HepG2 (cell line): ENCODE measurements around the gene FAF1. TPM values are rescaled to one million over a fixed set of nuclear protein-coding genes. Genes with fewer than 3 reads are reported as not detected.

ENCODE experiments used
- ATAC-seq: fragments of 200-7000 bp; cut with Tn5 transposase; 3 replicates; pipeline ENCODE4 v1.9.1; 2020; ENCODE audit warnings: mild to moderate bottlenecking, moderate library complexity
- BruUV-seq: library from RNA; stranded (reverse); fragments of 400-500 nt; replicated peaks from 2 replicates; lab custom pipeline; 2021; lab: Mats Ljungman, UMichigan
- CTCF ChIA-PET: fragments of 300-600 bp; formaldehyde crosslinking; extraction: SDS; loops from one replicate; lab custom pipeline; 2021; ENCODE audit warnings: low total read pairs, inconsistent platforms, low intra/inter-chr PET ratio; lab: Yijun Ruan, JAX
- POLR2A ChIA-PET: fragments of 350-600 bp; sonication (Branson Sonifier 250); formaldehyde crosslinking; loops from one replicate; lab custom pipeline; 2020; ENCODE audit warnings: antibody characterized with exemption, inconsistent platforms; lab: Yijun Ruan, JAX
- DNase-seq: peaks from one replicate; pipeline ENCODE4 v3.0.0-alpha.2; 2015; ENCODE audit warnings: low spot score
- FAIRE-seq: peaks from 3 replicates; lab custom pipeline; 2011; peaks lifted over from hg19 to GRCh38; lab: Jason Lieb, UNC
- H2AFZ ChIP-seq: one replicate; pipeline ENCODE4 v1.6.1; 2011; ENCODE audit warnings: low read length, inconsistent platforms
- H3K27ac ChIP-seq: fragments of 300-600 bp; 3 replicates; pipeline ENCODE4 v1.8.0; 2011; ENCODE audit warnings: mixed run types, mild to moderate bottlenecking, mixed read lengths, low read length, inconsistent platforms; ENCODE audit not compliant: insufficient read depth; ENCODE audit errors: extremely low read length
- H3K27me3 ChIP-seq, 2 experiments: fragments of 200-600 bp in 1 of 2; 2 replicates in 1 of 2; 3 replicates in 1 of 2; pipeline versions ENCODE4 v1.6.0 to v1.8.0; 2011; ENCODE audit warnings: low read length in 2 of 2, mild to moderate bottlenecking in 2 of 2, moderate library complexity in 2 of 2, inconsistent platforms in 1 of 2; ENCODE audit not compliant: insufficient read depth in 2 of 2, control insufficient read depth in 1 of 2
- H3K36me3 ChIP-seq, 2 experiments: fragments of 200-600 bp in 1 of 2; replicated peaks in 1 of 2; 2 replicates in 1 of 2; 3 replicates in 1 of 2; pipeline versions ENCODE4 v1.5.1 to v1.8.0; 2011; ENCODE audit warnings: low read length in 2 of 2, inconsistent platforms in 1 of 2; ENCODE audit not compliant: insufficient read depth in 2 of 2, control insufficient read depth in 1 of 2
- H3K4me1 ChIP-seq: 2 replicates; pipeline ENCODE4 v1.5.1; 2012; ENCODE audit warnings: low read length, inconsistent platforms; ENCODE audit not compliant: insufficient read depth
- H3K4me2 ChIP-seq: 2 replicates; pipeline ENCODE4 v1.6.0; 2011; ENCODE audit warnings: low read depth, low read length, inconsistent platforms
- H3K4me3 ChIP-seq, 3 experiments: fragments of 200-600 bp in 1 of 3; sonication (generic), shearing (Covaris generic) in 1 of 3; replicated peaks in 1 of 3; 2 replicates each; pipeline ENCODE4 v1.5.1; 2011 to 2016; ENCODE audit warnings: low read length in 3 of 3, inconsistent platforms in 2 of 3, low read depth in 2 of 3, mild to moderate bottlenecking in 2 of 3, control low read depth in 1 of 3, mixed read lengths in 1 of 3; ENCODE audit not compliant: insufficient read depth in 1 of 3
- H3K79me2 ChIP-seq: one replicate; pipeline ENCODE4 v1.6.1; 2011; ENCODE audit warnings: low read length, inconsistent platforms; ENCODE audit not compliant: insufficient read depth
- H3K9ac ChIP-seq: 2 replicates; pipeline ENCODE4 v1.6.0; 2011; ENCODE audit warnings: mild to moderate bottlenecking, low read depth, low read length, inconsistent platforms; ENCODE audit not compliant: insufficient read depth
- H3K9me3 ChIP-seq: 2 replicates; pipeline ENCODE4 v1.5.1; 2012; ENCODE audit warnings: mild to moderate bottlenecking, low read length
- H4K20me1 ChIP-seq: 2 replicates; pipeline ENCODE4 v1.6.0; 2011; ENCODE audit warnings: inconsistent platforms, mild to moderate bottlenecking, low read length, moderate library complexity; ENCODE audit not compliant: insufficient read depth
- EP300 ChIP-seq, 3 experiments: sonication (generic) in 1 of 3; formaldehyde crosslinking in 1 of 3; IDR thresholded peaks; 2 replicates each; pipeline versions ENCODE4 v1.5.1 to v1.6.1; 2011 to 2020; ENCODE audit warnings: low read depth in 2 of 3, low read length in 2 of 3, borderline replicate concordance in 1 of 3, improper control_type of control experiment in 1 of 3, mild to moderate bottlenecking in 1 of 3, missing genetic modification reagents in 1 of 3, moderate library complexity in 1 of 3
- FOXK2 ChIP-seq: fragments of 450-650 bp; IDR thresholded peaks from 2 replicates; pipeline ENCODE4 v1.6.1; 2016
- NFATC3 ChIP-seq: sonication (generic); formaldehyde crosslinking; IDR thresholded peaks from 2 replicates; pipeline ENCODE4 v1.5.1; 2020; ENCODE audit warnings: mild to moderate bottlenecking, missing genetic modification reagents
- POLR2AphosphoS2 ChIP-seq: IDR thresholded peaks from 2 replicates; pipeline ENCODE4 v1.6.1; 2011; ENCODE audit warnings: low read depth, low read length, improper control_type of control experiment
- SSRP1 ChIP-seq: IDR thresholded peaks from 2 replicates; pipeline ENCODE4 v1.6.1; 2016; ENCODE audit warnings: control low read depth
- TBP ChIP-seq: sonication (generic); formaldehyde crosslinking; IDR thresholded peaks from 2 replicates; pipeline ENCODE4 v1.5.0; 2020; ENCODE audit warnings: missing genetic modification reagents
- ZBTB38 ChIP-seq: sonication (generic); formaldehyde crosslinking; IDR thresholded peaks from 2 replicates; pipeline ENCODE4 v1.5.1; 2020; ENCODE audit warnings: mild to moderate bottlenecking, missing genetic modification reagents
- ZEB1 ChIP-seq: IDR thresholded peaks from 2 replicates; pipeline ENCODE4 v1.6.1; 2012; ENCODE audit warnings: mild to moderate bottlenecking, low read depth, inconsistent platforms; ENCODE audit not compliant: insufficient replicate concordance
- ZNF33B ChIP-seq: sonication (generic); formaldehyde crosslinking; IDR thresholded peaks from 2 replicates; pipeline ENCODE4 v1.5.1; 2020; ENCODE audit warnings: mild to moderate bottlenecking, missing genetic modification reagents
- ZNF430 ChIP-seq: sonication (generic); formaldehyde crosslinking; IDR thresholded peaks from 2 replicates; pipeline ENCODE4 v1.9.0; 2021; ENCODE audit warnings: mild to moderate bottlenecking, missing genetic modification reagents
- WGBS: methylation state at CpG from one replicate; pipeline ENCODE4 v1.1.6; 2017; ENCODE audit warnings: low lambda C conversion rate; 5-methylcytosine and 5-hydroxymethylcytosine counted together
- in situ Hi-C: cut with HindIII; loops from 2 replicates; pipeline ENCODE4 v1.10.0; 2017; ENCODE audit warnings: low pct_unique_long_range_greater_than_20kb; ENCODE audit not compliant: extremely low pct_ligation_motif_present
- intact Hi-C: fragments of 100-400 bp; cut with micrococcal nuclease; formaldehyde crosslinking; loops from one replicate; pipeline ENCODE4 v1.10.0; 2022; ENCODE audit not compliant: unreplicated experiment
- polyA plus RNA-seq, 8 experiments: library from polyadenylated mRNA; depleted of rRNA in 3 of 8; stranded (reverse) in 7 of 8; unstranded in 1 of 8; fragments of >200 nt; fragmentation: Illumina TruSeq in 4 of 8; extraction: Trizol in 4 of 8; gene quantifications; 2 replicates each; pipeline versions ENCODE4 v1.2.1 to v1.2.3, GENCODE V29; 2011 to 2016; ENCODE audit warnings: low read depth in 4 of 8, missing spikeins in 1 of 8, mixed read lengths in 1 of 8; ENCODE audit not compliant: insufficient read depth in 1 of 8
- total RNA-seq, 5 experiments: library from RNA; depleted of rRNA; stranded (reverse); fragments of >200 nt; fragmentation: Illumina TruSeq; extraction: Trizol; gene quantifications; 2 replicates each; pipeline ENCODE4 v1.2.3, GENCODE V29; 2016; ENCODE audit warnings: low read depth in 1 of 5
- TF ChIP-seq, protein P1 (sequence below): sonication (generic); formaldehyde crosslinking; IDR thresholded peaks from one replicate; pipeline ENCODE4 v1.5.1; 2020; ENCODE audit warnings: mild to moderate bottlenecking, missing genetic modification reagents; ENCODE audit errors: not compliant biosample characterization

Gene FAF1
- total and polyA plus RNA-seq, 2 of the 13 experiments (the other 11 are each of a cell fraction or from before 2014, with no cell fraction given): 19.4 to 63.3 TPM

GRCh38 chr1:50426108-50426700 lies 533.9 kb downstream of the FAF1 start:
- Histone ChIP-seq H2AFZ (no peak overlapping the region), H3K4me1 (peaks cover 14% of the 10 kb centered on the region; the same call in 1 of the 2 replicates), H3K36me3 (no peaks in the 10 kb centered on the region; a peak in 1 of 5 replicates), H4K20me1 (no peaks in the 10 kb centered on the region), H3K9ac (no peak overlapping the region), H3K79me2 (no peaks in the 10 kb centered on the region), H3K9me3 (no peaks in the 10 kb centered on the region), H3K27me3 (peaks cover 13 to 80% of the 10 kb centered on the region in 2 experiments), H3K4me3 (no peak overlapping the region), H3K4me2 (no peak overlapping the region), H3K27ac (no peak overlapping the region)
- in situ Hi-C loops (no loop called here), intact Hi-C loops (no loop called here)
- 52% methylated on average over 20 of the region's 20 CpGs for WGBS
- ChIA-PET POLR2A (no interaction called here), CTCF (no interaction called here)
- ATAC-seq (no peak; the same call in 1 of the 3 replicates), DNase-seq (no peak), FAIRE-seq (no peak)
- BruUV-seq: no TSS peak
- TF ChIP-seq ZNF430 (no peak), FOXK2 (no peak), NFATC3 (CRISPR knock-in tag) (no peak), EP300 (IDR thresholded peaks at IDR 0.05; ENCODE audit: low read depth in 2 of 2, low read length in 2 of 2) (no peak), EP300 (CRISPR knock-in tag; IDR thresholded peaks at IDR 0.05; ENCODE audit: borderline replicate concordance) (no peak), SSRP1 (CRISPR knock-in tag) (no peak), ZNF33B (no peak), ZEB1 (no peak), TBP (CRISPR knock-in tag) (no peak), POLR2AphosphoS2 (no peak), ZBTB38 (CRISPR knock-in tag) (no peak)
- TF ChIP-seq, protein P1, sequence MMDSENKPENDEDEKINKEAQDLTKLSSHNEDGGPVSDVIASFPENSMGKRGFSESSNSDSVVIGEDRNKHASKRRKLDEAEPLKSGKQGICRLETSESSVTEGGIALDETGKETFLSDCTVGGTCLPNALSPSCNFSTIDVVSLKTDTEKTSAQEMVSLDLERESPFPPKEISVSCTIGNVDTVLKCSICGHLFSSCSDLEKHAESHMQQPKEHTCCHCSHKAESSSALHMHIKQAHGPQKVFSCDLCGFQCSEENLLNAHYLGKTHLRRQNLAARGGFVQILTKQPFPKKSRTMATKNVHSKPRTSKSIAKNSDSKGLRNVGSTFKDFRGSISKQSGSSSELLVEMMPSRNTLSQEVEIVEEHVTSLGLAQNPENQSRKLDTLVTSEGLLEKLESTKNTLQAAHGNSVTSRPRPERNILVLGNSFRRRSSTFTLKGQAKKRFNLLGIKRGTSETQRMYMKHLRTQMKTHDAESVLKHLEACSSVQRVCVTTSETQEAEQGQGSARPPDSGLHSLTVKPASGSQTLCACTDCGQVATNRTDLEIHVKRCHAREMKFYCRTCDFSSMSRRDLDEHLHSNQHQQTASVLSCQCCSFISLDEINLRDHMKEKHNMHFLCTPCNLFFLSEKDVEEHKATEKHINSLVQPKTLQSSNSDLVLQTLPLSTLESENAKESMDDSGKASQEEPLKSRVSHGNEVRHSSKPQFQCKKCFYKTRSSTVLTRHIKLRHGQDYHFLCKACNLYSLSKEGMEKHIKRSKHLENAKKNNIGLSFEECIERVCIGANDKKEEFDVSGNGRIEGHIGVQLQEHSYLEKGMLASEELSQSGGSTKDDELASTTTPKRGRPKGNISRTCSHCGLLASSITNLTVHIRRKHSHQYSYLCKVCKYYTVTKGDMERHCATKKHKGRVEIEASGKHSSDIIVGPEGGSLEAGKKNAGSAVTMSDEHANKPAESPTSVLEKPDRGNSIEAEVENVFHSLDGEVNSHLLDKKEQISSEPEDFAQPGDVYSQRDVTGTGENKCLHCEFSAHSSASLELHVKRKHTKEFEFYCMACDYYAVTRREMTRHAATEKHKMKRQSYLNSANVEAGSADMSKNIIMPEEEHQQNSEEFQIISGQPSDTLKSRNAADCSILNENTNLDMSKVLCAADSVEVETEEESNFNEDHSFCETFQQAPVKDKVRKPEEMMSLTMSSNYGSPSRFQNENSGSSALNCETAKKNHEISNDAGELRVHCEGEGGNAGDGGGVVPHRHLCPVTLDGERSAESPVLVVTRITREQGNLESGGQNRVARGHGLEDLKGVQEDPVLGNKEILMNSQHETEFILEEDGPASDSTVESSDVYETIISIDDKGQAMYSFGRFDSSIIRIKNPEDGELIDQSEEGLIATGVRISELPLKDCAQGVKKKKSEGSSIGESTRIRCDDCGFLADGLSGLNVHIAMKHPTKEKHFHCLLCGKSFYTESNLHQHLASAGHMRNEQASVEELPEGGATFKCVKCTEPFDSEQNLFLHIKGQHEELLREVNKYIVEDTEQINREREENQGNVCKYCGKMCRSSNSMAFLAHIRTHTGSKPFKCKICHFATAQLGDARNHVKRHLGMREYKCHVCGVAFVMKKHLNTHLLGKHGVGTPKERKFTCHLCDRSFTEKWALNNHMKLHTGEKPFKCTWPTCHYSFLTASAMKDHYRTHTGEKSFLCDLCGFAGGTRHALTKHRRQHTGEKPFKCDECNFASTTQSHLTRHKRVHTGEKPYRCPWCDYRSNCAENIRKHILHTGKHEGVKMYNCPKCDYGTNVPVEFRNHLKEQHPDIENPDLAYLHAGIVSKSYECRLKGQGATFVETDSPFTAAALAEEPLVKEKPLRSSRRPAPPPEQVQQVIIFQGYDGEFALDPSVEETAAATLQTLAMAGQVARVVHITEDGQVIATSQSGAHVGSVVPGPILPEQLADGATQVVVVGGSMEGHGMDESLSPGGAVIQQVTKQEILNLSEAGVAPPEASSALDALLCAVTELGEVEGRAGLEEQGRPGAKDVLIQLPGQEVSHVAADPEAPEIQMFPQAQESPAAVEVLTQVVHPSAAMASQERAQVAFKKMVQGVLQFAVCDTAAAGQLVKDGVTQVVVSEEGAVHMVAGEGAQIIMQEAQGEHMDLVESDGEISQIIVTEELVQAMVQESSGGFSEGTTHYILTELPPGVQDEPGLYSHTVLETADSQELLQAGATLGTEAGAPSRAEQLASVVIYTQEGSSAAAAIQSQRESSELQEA: no peak
